Measurements from ENCODE around the gene SLC39A9.
"Not testable (repeated sequence)": the region's sequence is repeated elsewhere in the genome, so short reads cannot be mapped to it uniquely, and the experiment has no call there.

Gene SLC39A9

GRCh38 chr14:69370061-69370460 is 28.4 kb upstream of the SLC39A9 start:
- peak in 1 of 2 experiments; percentile 31 for DNase-seq

- no peak for DNase-seq
These were observed 26.3 kb upstream of the SLC39A9 start for GRCh38 chr14:69372146-69372545.

DNA sequence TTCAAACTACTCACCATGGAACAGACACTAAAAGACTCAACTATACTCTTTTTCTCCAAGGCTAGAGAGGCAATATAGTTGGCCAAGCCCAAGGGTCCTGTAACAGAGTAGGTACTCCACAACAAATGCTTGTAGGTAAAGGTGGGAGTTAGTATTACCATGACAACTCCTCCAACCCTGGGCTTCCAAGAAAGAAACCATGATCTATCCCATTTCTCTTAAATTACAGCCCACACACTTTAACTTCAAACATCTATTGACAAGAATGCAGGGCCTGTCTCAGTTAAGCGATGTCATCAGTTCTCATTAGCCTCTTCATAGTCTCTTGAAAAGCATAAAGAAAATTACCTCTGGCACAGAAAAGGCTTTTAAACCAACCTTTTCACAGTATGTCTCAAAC is 25.4 kb upstream of the SLC39A9 start:
- DNase-seq, result no peak

DNA sequence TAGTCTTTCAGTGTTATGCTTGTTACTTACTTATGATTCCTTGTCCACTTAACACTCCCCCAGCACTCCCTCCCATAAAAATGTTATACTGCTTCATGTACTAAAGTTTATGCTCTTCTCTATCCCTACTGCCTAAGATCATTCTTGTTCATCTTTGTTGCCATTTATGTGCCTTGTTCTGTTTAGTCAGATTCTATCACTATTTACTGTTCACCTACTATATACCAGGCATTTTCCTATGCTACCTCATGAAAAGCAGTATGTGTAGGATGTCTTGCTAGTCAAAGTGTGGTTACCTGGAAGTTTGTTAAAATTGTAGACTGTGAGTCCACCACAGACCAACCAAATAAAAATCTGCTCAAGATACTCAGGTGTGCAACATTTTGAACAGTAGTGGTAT is 24.3 kb upstream of the SLC39A9 start:
- no peak for DNase-seq

DNA sequence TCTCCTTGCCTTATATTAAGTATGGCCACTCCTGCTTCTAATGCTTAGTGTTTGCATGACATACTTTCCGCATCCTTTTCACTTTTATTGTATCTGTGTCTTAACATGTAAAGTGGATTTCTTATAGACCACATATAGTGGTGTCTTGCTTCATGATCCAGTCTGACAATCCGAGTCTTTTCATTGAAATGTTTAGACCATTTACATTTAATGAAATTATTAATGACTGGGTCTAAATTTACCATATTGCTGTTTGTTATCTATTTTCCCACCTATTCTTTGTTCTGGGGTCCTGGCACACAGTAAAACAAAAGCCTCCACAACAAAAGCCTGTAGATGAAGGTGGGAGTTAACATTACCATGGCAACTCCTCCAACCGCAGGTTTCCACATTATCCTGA is 23.3 kb upstream of the SLC39A9 start:
- DNase-seq, result no peak

DNA sequence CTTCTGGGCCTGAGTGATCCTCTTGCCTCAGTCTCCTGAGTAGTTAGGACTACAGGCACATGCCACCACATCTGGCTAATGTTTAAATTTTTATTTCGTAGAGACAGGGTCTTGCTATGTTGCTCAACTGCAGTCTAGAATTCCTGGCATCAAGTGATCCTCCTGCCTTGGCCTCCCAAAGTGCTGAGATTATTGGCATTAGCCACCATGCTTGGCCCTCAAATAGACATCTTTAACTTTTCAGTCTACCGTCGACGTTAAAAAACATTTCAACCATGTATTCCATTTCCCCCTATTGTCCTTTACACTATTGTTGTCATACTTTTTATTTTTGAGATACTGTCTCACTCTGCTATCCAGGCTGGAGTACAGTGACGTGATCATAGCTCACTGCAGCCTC is 22.8 kb upstream of the SLC39A9 start:
- no peak for DNase-seq

DNA sequence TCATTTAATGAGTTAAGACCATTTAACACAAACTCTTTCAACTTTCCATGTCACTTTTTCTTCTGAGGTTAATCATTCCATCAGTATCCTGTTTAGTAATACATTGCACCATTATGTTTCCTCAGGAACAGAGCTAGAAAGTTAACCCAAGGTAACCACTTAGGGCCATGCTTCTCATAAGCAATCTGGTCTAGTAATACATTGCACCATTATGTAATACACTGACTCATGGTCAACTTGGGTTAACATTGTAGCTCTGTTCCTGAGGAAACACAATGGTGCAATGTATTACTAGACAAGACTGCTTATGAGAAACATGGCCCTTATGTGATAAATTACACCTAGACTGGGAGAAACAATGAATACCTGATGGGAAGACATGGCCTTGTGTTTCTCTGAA is 22.1 kb upstream of the SLC39A9 start:
- DNase-seq, result no peak

GRCh38 chr14:69378274-69378673 is 20.2 kb upstream of the SLC39A9 start:
- DNase-seq, result no peak

DNA sequence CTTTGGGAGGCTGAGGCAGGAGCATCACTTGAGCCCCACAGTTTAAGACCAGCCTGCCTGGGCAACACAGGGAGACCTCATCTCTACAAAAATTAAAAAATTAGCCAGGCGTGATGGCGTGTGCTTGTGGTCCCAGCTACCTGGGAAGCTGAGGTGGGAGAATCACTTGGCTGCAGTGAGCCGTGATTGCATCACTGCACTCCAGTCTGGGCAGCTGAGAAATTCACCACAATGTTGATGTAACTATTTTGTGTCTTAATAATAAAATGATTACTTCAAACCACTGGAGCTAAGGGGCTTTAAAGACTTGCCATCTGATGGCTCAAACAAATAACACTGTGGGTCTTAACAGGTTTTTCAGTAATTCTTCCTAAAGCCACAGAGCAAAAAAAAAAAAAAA is 11.2 kb upstream of the SLC39A9 start:
- no peak for DNase-seq

- DNase-seq, result not testable (repeated sequence)
These were observed 7.1 kb upstream of the SLC39A9 start for GRCh38 chr14:69391400-69391799.

- DNase-seq, result no peak
These were observed 6.0 kb upstream of the SLC39A9 start for GRCh38 chr14:69392481-69392880.

GRCh38 chr14:69395929-69396328 is 2.6 kb upstream of the SLC39A9 start:
- DNase-seq, result no peak

DNA sequence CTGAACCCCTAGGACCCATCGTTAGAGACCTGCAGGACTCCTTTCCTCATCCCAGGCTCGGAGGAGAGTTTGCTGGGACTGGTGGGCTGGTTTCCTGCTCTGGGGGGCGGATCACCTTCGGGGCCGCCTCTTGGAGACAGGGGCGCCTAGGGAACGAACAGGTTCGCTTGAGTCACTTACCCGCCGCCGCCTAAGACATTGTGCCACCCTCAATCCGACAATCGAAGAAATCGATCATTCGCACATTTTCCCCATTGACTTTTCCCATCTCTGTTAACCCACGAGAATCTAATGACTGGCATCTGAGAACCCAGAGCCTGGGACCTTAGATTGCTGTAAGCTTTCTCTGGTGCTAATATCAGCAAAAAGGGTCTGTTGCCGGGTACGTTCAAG is 322 bp downstream of the SLC39A9 start:
- DNase-seq, result peak in 1 of 2 experiments; percentile 51

GRCh38 chr14:69399750-69400149 is 1.3 kb downstream of the SLC39A9 start:
- no peak for DNase-seq

- DNase-seq, result no peak
These were observed 1.7 kb downstream of the SLC39A9 start for GRCh38 chr14:69400154-69400553.

DNA sequence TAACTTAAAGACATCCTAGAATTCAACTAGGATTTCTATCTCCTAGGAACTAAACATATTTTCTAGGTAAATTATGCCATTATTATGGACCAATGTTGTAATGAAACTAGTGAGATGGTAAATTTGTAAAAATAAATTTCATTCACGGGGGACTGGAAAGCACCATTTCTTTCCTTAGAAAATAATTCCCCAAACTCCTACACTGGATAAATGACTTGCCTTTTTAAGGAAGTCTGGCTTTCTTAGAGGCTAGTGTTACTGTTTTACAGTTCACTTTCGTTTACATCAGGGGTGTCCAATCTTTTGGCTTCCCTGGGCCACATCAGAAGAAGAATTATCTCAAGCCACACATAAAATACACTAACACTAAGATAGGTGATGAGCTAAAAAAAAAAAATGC is 3.3 kb downstream of the SLC39A9 start:
- DNase-seq, result no peak

DNA sequence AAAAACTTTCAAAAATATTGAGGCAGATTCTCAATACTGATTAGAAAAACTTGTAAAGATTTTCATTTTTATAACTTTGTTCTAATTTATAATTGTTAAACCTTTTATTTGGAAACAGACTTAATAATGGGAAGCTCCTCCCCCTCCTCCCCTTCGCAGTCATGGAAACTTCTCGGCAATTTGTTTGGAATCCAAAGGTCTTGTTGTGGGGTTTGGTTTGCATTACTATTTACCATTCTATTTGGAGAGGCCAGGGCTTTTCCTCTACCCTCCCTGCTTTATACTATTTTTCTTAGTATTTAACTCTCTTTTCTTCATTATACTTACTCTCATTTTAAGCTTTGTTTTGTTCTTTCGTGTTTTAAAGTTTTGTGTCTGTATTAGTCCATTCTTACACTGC is 6.0 kb downstream of the SLC39A9 start:
- no peak for DNase-seq

GRCh38 chr14:69404883-69405282 is 6.4 kb downstream of the SLC39A9 start:
- no peak for DNase-seq

DNA sequence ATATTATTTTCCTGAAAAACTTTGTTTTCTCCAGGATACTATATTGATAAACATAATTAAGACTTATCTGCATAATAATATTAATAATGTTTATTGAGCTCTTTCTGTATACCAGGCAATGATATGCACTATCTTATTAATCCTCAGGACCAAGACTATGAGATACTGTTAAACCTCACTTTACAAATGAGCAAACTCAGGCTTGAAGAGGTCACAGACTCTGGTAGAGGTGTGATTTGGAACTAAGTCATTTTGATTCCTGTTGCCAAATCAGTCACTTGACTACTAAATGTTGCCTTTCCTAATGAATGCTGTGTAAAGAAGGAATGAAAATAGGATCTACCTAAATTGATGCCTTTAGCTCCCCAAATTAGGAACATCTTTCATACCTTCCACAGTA is 7.3 kb downstream of the SLC39A9 start:
- no peak for DNase-seq

- DNase-seq, result no peak
These were observed 10.0 kb downstream of the SLC39A9 start for GRCh38 chr14:69408331-69408960.

- DNase-seq, result no peak
These were observed 15.0 kb downstream of the SLC39A9 start for GRCh38 chr14:69413483-69413882.

GRCh38 chr14:69416087-69416486 is 17.6 kb downstream of the SLC39A9 start:
- DNase-seq, result not testable (repeated sequence)

GRCh38 chr14:69423279-69423678 is 24.8 kb downstream of the SLC39A9 start:
- DNase-seq, result no peak

GRCh38 chr14:69424149-69424923 is 25.8 kb downstream of the SLC39A9 start:
- DNase-seq, result no peak

GRCh38 chr14:69427596-69427995 is 29.1 kb downstream of the SLC39A9 start:
- DNase-seq, result no peak

All from NCI-H526 (cell line).